H1 (cell line): ENCODE results near the gene SPAG16. TPM values are rescaled to one million over a fixed set of nuclear protein-coding genes. Genes with fewer than 3 reads are reported as not detected.

Experiments used
- CTCF ChIA-PET: fragments of 300-600 bp; sonication (Branson Sonifier 250); formaldehyde crosslinking; loops from one replicate; lab custom pipeline; 2021; ENCODE audit not compliant: partially characterized antibody; lab: Charles Lee
- POLR2A ChIA-PET: fragments of 300-600 bp; sonication (Branson Sonifier 250); formaldehyde crosslinking; loops from one replicate; lab custom pipeline; 2021; ENCODE audit warnings: inconsistent platforms; ENCODE audit not compliant: partially characterized antibody; lab: Charles Lee
- DNase-seq, 2 experiments: peaks; one replicate each; pipeline versions ENCODE4 v3.0.0 to v3.0.0-alpha.2; 2010 to 2022; ENCODE audit warnings: low spot score in 2 of 2, low read depth in 1 of 2, mixed read lengths in 1 of 2
- FAIRE-seq: peaks from 2 replicates; lab custom pipeline; 2011; peaks lifted over from hg19 to GRCh38; lab: Jason Lieb, UNC
- H2AFZ ChIP-seq: 2 replicates; pipeline ENCODE4 v1.8.1; 2012; ENCODE audit warnings: low read length, inconsistent platforms
- H2AK5ac ChIP-seq: 2 replicates; pipeline ENCODE4 v1.6.1; 2013; ENCODE audit warnings: low read depth, low read length
- H2BK120ac ChIP-seq: replicated peaks from 2 replicates; pipeline ENCODE3; 2013; ENCODE audit warnings: low read depth, low read length, inconsistent platforms
- H2BK12ac ChIP-seq: 2 replicates; pipeline ENCODE4 v1.6.1; 2013; ENCODE audit warnings: low read depth, low read length
- H2BK15ac ChIP-seq: 2 replicates; pipeline ENCODE4 v1.6.1; 2013; ENCODE audit warnings: low read length
- H2BK20ac ChIP-seq: 2 replicates; pipeline ENCODE4 v1.6.1; 2013; ENCODE audit warnings: low read length
- H2BK5ac ChIP-seq: 2 replicates; pipeline ENCODE4 v1.6.1; 2013; ENCODE audit warnings: low read depth, low read length
- H3K14ac ChIP-seq: 2 replicates; pipeline ENCODE4 v1.6.1; 2013; ENCODE audit warnings: inconsistent platforms; ENCODE audit not compliant: insufficient read length
- H3K18ac ChIP-seq: 2 replicates; pipeline ENCODE4 v1.6.1; 2013; ENCODE audit warnings: low read length; ENCODE audit errors: extremely low read depth
- H3K23ac ChIP-seq: 2 replicates; pipeline ENCODE4 v1.6.1; 2013; ENCODE audit warnings: inconsistent platforms; ENCODE audit not compliant: insufficient read length
- H3K23me2 ChIP-seq: 2 replicates; pipeline ENCODE4 v1.6.1; 2013; ENCODE audit warnings: low read depth, low read length
- H3K27ac ChIP-seq: 2 replicates; pipeline ENCODE4 v1.6.1; 2011; ENCODE audit warnings: low read depth, low read length, inconsistent platforms
- H3K27me3 ChIP-seq, 4 experiments: replicated peaks in 1 of 4; 1 replicate in 1 of 4; 2 replicates in 3 of 4; pipeline versions ENCODE4 v1.6.1 to v1.8.1; 2011 to 2013; ENCODE audit warnings: low read length in 3 of 4, mild to moderate bottlenecking in 3 of 4, inconsistent platforms in 2 of 4, mixed read lengths in 2 of 4, moderate library complexity in 1 of 4; ENCODE audit not compliant: control insufficient read depth in 3 of 4, insufficient read depth in 3 of 4; ENCODE audit errors: extremely low read depth in 1 of 4
- H3K36me3 ChIP-seq, 4 experiments: 2 replicates each; pipeline versions ENCODE4 v1.6.1 to v1.8.1; 2011 to 2013; ENCODE audit warnings: mild to moderate bottlenecking in 4 of 4, low read length in 3 of 4, moderate library complexity in 2 of 4, control low read depth in 1 of 4, inconsistent platforms in 1 of 4; ENCODE audit not compliant: insufficient read depth in 4 of 4, control insufficient read depth in 2 of 4
- H3K4ac ChIP-seq: replicated peaks from 2 replicates; pipeline ENCODE3; 2013; ENCODE audit warnings: low read length, low read depth, mixed read lengths, inconsistent platforms; ENCODE audit not compliant: insufficient read length
- H3K4me1 ChIP-seq, 4 experiments: replicated peaks in 1 of 4; 1 replicate in 1 of 4; 2 replicates in 3 of 4; pipeline versions ENCODE4 v1.6.1 to v1.8.1; 2011 to 2013; ENCODE audit warnings: low read length in 3 of 4, inconsistent platforms in 2 of 4, mixed read lengths in 1 of 4; ENCODE audit not compliant: insufficient read depth in 4 of 4, control insufficient read depth in 3 of 4
- H3K4me2 ChIP-seq, 2 experiments: 2 replicates each; pipeline versions ENCODE4 v1.6.1 to v1.8.1; 2011 to 2013; ENCODE audit warnings: low read depth in 2 of 2, low read length in 2 of 2, control low read depth in 1 of 2, inconsistent platforms in 1 of 2, mild to moderate bottlenecking in 1 of 2; ENCODE audit not compliant: insufficient read depth in 1 of 2
- H3K4me3 ChIP-seq, 4 experiments: fragments of 200-600, 300-600 bp in 1 of 4; sonication (generic), shearing (Covaris generic), sonication (Bioruptor Twin) in 1 of 4; 2 replicates each; pipeline versions ENCODE4 v1.5.1 to v1.8.1; 2011 to 2016; ENCODE audit warnings: low read length in 4 of 4, low read depth in 3 of 4, control low read depth in 2 of 4, inconsistent platforms in 2 of 4, mild to moderate bottlenecking in 2 of 4, mixed read lengths in 1 of 4, moderate library complexity in 1 of 4; ENCODE audit not compliant: insufficient read depth in 2 of 4; ENCODE audit errors: extremely low read depth in 1 of 4
- H3K56ac ChIP-seq: replicated peaks from 2 replicates; pipeline ENCODE3; 2013; ENCODE audit warnings: low read depth, mild to moderate bottlenecking, mixed read lengths, low read length, inconsistent platforms; ENCODE audit not compliant: insufficient read length
- H3K79me1 ChIP-seq: 2 replicates; pipeline ENCODE4 v1.6.1; 2013; ENCODE audit warnings: low read depth, low read length, control low read depth
- H3K79me2 ChIP-seq, 2 experiments: 2 replicates each; pipeline versions ENCODE4 v1.6.1 to v1.8.1; 2012 to 2013; ENCODE audit warnings: low read length in 2 of 2, mild to moderate bottlenecking in 2 of 2, inconsistent platforms in 1 of 2; ENCODE audit not compliant: insufficient read depth in 2 of 2, control insufficient read depth in 1 of 2
- H3K9ac ChIP-seq, 4 experiments: replicated peaks in 1 of 4; 1 replicate in 1 of 4; 2 replicates in 3 of 4; pipeline versions ENCODE4 v1.6.1 to v1.8.1; 2011 to 2013; ENCODE audit warnings: low read depth in 3 of 4, low read length in 3 of 4, control low read depth in 2 of 4, mild to moderate bottlenecking in 2 of 4, moderate library complexity in 2 of 4, inconsistent platforms in 1 of 4; ENCODE audit errors: extremely low read depth in 1 of 4
- H3K9me3 ChIP-seq, 2 experiments: 2 replicates each; pipeline versions ENCODE4 v1.6.1 to v1.8.1; 2012 to 2013; ENCODE audit warnings: mild to moderate bottlenecking in 2 of 2, moderate library complexity in 2 of 2, control low read depth in 1 of 2, inconsistent platforms in 1 of 2, low read depth in 1 of 2, low read length in 1 of 2, mixed read lengths in 1 of 2; ENCODE audit not compliant: insufficient read depth in 2 of 2
- H4K20me1 ChIP-seq, 2 experiments: replicated peaks in 1 of 2; 2 replicates each; pipeline versions ENCODE3 to v1.8.1; 2011 to 2013; ENCODE audit warnings: inconsistent platforms in 2 of 2, low read length in 2 of 2, mild to moderate bottlenecking in 1 of 2; ENCODE audit not compliant: insufficient read depth in 2 of 2, control insufficient read depth in 1 of 2
- H4K5ac ChIP-seq: 2 replicates; pipeline ENCODE4 v1.6.1; 2013; ENCODE audit warnings: low read length, low read depth, mixed read lengths, inconsistent platforms; ENCODE audit not compliant: insufficient read length
- H4K8ac ChIP-seq: 2 replicates; pipeline ENCODE4 v1.8.0; 2013; ENCODE audit warnings: mild to moderate bottlenecking, moderate library complexity, low read length, inconsistent platforms; ENCODE audit not compliant: insufficient read depth; ENCODE audit errors: extremely low read depth
- H4K91ac ChIP-seq: replicated peaks from 2 replicates; pipeline ENCODE3; 2013; ENCODE audit warnings: low read length, mixed read lengths, inconsistent platforms; ENCODE audit not compliant: insufficient read length
- CBX5 ChIP-seq: fragments of 300-800, 300-1000 bp; sonication (generic); IDR thresholded peaks from 2 replicates; pipeline ENCODE4 v1.7.1; 2016; ENCODE audit warnings: antibody characterized with exemption, low read length, low read depth
- CBX8 ChIP-seq: fragments of 300-800, 300-1000 bp; sonication (generic); IDR thresholded peaks from 2 replicates; pipeline ENCODE4 v1.7.1; 2016; ENCODE audit warnings: low read depth, low read length, borderline replicate concordance
- KDM1A ChIP-seq: fragments of 200-600, 300-600 bp; sonication (generic); IDR thresholded peaks from 2 replicates; pipeline ENCODE4 v1.7.1; 2016; ENCODE audit warnings: mild to moderate bottlenecking, low read length, borderline replicate concordance
- RXRA ChIP-seq: IDR thresholded peaks from 2 replicates; pipeline ENCODE4 v1.6.1; 2011; ENCODE audit warnings: low read depth, mild to moderate bottlenecking, low read length, moderate library complexity; ENCODE audit not compliant: insufficient read depth
- SP4 ChIP-seq: IDR thresholded peaks from 2 replicates; pipeline ENCODE4 v1.6.1; 2012; ENCODE audit warnings: low read length, inconsistent platforms
- TAF7 ChIP-seq: optimal IDR thresholded peaks from 2 replicates; pipeline ENCODE3; 2011; ENCODE audit warnings: low read depth, mild to moderate bottlenecking, inconsistent platforms, low read length, moderate library complexity, borderline replicate concordance
- WGBS, 2 experiments: shearing (Covaris generic) in 1 of 2; methylation state at CpG; one replicate each; pipeline versions ENCODE4 v1.1.6 to v1.1.7; 2013 to 2015; ENCODE audit warnings: low lambda C conversion rate in 2 of 2, mixed read lengths in 2 of 2, inconsistent platforms in 1 of 2, low coverage in 1 of 2, missing lambda C conversion rate in 1 of 2; ENCODE audit not compliant: insufficient replicate concordance in 2 of 2, insufficient coverage in 1 of 2, insufficient read length in 1 of 2; ENCODE audit errors: extremely low coverage in 1 of 2, missing lambda C conversion rate in 1 of 2; 5-methylcytosine and 5-hydroxymethylcytosine counted together
- polyA plus RNA-seq, 7 experiments: library from polyadenylated mRNA; depleted of rRNA in 3 of 7; stranded (reverse) in 5 of 7; unstranded in 2 of 7; fragments of >200 nt in 5 of 7; fragments of 200-250 nt in 2 of 7; gene quantifications; 1 replicate in 5 of 7; 2 replicates in 1 of 7; 4 replicates in 1 of 7; pipeline versions ENCODE4 v1.2.1 to v1.2.3, GENCODE V29; 2011 to 2013; ENCODE audit warnings: missing spikeins in 2 of 7, mixed read lengths in 2 of 7
- total RNA-seq: library from RNA; stranded (reverse); fragmentation: NEBNext Ultra II Directional; extraction: Animal tissue kit (Norgen Biotek cat#: 25700); gene quantifications from 2 replicates; pipeline ENCODE4 v1.2.1, GENCODE V29; 2021

SPAG16 gene
- total and polyA plus RNA-seq, 2 of the 8 experiments (the other 6 are each of a cell fraction or from before 2014, with no cell fraction given), result 6.0 to 14.9 TPM

DNA sequence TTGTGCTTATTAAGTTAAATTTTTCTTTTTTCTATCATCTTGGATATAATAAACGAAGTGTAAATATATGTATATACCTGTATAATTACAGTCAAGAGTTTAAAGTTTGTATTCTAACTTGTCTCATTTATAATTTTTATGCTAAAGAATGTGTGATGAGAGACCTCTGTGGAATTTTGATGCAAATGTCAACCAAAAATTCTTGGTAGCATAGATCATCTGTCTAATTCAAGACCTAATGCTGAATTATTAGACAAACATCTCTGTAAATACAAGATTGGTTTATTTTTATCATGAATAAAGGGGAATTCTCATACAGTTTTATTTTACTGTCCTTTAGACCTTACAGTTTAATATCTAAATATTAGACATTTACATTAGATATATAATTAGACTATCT lies 977.4 kb downstream of the SPAG16 start:
- no peak overlapping the region for H2BK5ac ChIP-seq
- FAIRE-seq, result no peak
- no peaks in the 10 kb centered on the region for H4K20me1 ChIP-seq
- no peak overlapping the region for H2BK12ac ChIP-seq
- no peak overlapping the region for H3K4me3 ChIP-seq
- POLR2A ChIA-PET, result no interaction called here
- DNase-seq, result no peak
- no peak overlapping the region for H2BK120ac ChIP-seq
- TF ChIP-seq CBX8, result no peak
- no peak for TF ChIP-seq SP4
- no peak for TF ChIP-seq CBX5
- no peak for TF ChIP-seq KDM1A
- TF ChIP-seq RXRA, result no peak
- TF ChIP-seq TAF7, result no peak
- H3K9ac ChIP-seq, result no peak overlapping the region
- H2AK5ac ChIP-seq, result no peak overlapping the region
- no peaks in the 10 kb centered on the region for H3K23me2 ChIP-seq
- 97% methylated on average over 1 of the region's 1 CpG; no CpG with 5 or more reads in 1 of the 2 experiments for WGBS, 2 experiments
- no peaks in the 10 kb centered on the region for H3K36me3 ChIP-seq
- no peak overlapping the region for H3K56ac ChIP-seq
- H3K79me1 ChIP-seq, result no peaks in the 10 kb centered on the region
- no peak overlapping the region for H3K18ac ChIP-seq
- no peak overlapping the region for H2AFZ ChIP-seq
- no peaks in the 10 kb centered on the region for H3K9me3 ChIP-seq
- no peak overlapping the region for H4K5ac ChIP-seq
- no peaks in the 10 kb centered on the region; a peak in 1 of 7 replicates for H3K4me1 ChIP-seq
- no peak overlapping the region for H2BK15ac ChIP-seq
- no peaks in the 10 kb centered on the region for H3K27me3 ChIP-seq
- no peak overlapping the region for H3K14ac ChIP-seq
- H3K23ac ChIP-seq, result no peak overlapping the region
- no peak overlapping the region for H2BK20ac ChIP-seq
- H3K79me2 ChIP-seq, result no peaks in the 10 kb centered on the region
- H3K27ac ChIP-seq, result no peak overlapping the region
- no peak overlapping the region for H4K91ac ChIP-seq
- CTCF ChIA-PET, result no interaction called here
- no peak overlapping the region for H4K8ac ChIP-seq
- H3K4me2 ChIP-seq, result no peak overlapping the region
- no peak overlapping the region for H3K4ac ChIP-seq
